ENCODE data around the gene ISCA2. TPM values are rescaled to one million over a fixed set of nuclear protein-coding genes. Genes with fewer than 3 reads are reported as not detected.
"Not testable (repeated sequence)": the region's sequence is repeated elsewhere in the genome, so short reads cannot be mapped to it uniquely, and the experiment has no call there.

The ISCA2 gene
- total RNA-seq, 1 donor from 2014 or later = 40.6 TPM

DNA sequence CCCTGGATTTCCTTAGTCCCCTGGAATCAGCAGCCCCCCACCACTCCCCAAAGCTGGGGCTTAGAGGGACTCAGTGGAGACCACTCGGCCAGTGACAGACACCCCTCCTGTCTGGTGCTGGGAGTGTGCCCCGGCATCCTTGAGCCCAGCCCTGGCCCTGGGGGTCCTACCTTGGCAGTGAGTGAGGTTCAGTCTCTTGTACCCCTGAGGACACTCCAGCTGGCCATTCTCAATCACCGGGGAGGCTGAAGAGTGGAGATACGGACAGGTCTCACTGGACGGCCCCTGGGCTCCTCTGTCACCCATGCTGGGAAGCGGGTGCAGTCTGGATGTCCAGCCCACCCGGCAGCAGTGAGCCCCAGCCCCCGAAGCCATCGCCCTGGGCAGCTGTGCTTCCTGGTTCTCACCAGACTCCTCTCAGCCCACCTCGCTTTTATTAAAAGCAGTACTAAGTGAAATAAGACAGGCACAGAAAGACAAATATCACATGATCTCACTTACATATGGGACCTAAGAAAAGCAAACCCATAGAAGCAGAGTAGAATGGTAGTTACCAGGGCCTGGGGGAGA lies 42.3 kb downstream of the ISCA2 start:
- Mint-ChIP-seq H3K4me3 (no peak overlapping the region), H3K36me3 (ENCODE audit: low read depth) (no peaks in the 10 kb centered on the region), H3K27me3 (ENCODE audit: low read depth) (no peaks in the 10 kb centered on the region), H3K9me3 (no peaks in the 10 kb centered on the region), H3K27ac (ENCODE audit: unreplicated experiment) (no peak overlapping the region), H3K4me1 (no peaks in the 10 kb centered on the region)
- no peak for DNase-seq (ENCODE audit: low read depth, low spot score)
- TF ChIP-seq, protein P1, sequence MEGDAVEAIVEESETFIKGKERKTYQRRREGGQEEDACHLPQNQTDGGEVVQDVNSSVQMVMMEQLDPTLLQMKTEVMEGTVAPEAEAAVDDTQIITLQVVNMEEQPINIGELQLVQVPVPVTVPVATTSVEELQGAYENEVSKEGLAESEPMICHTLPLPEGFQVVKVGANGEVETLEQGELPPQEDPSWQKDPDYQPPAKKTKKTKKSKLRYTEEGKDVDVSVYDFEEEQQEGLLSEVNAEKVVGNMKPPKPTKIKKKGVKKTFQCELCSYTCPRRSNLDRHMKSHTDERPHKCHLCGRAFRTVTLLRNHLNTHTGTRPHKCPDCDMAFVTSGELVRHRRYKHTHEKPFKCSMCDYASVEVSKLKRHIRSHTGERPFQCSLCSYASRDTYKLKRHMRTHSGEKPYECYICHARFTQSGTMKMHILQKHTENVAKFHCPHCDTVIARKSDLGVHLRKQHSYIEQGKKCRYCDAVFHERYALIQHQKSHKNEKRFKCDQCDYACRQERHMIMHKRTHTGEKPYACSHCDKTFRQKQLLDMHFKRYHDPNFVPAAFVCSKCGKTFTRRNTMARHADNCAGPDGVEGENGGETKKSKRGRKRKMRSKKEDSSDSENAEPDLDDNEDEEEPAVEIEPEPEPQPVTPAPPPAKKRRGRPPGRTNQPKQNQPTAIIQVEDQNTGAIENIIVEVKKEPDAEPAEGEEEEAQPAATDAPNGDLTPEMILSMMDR (conservative IDR thresholded peaks at IDR 0.05) = no peak

DNA sequence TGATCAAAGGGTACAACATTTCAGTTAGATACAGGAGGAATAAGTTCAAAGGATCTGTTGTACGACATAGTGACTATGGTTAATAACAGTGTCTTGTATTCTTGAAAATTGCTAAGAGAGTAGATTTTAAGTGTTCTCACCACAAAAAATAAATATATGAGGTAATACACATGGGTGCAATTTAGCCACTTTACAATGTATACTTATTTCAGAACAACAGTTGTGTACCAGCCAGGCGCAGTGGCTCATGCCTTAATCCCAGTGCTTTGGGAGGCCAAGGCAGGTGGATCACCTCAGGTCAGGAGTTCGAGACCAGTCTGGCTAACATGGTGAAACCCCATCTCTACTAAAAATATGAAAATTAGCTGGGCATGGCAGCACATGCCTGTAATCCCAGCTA lies 42.8 kb downstream of the ISCA2 start:
- not testable (repeated sequence) for H3K4me3 Mint-ChIP-seq; H3K27me3 Mint-ChIP-seq (ENCODE audit: low read depth); H3K4me1 Mint-ChIP-seq; H3K36me3 Mint-ChIP-seq (ENCODE audit: low read depth); H3K27ac Mint-ChIP-seq (ENCODE audit: unreplicated experiment); DNase-seq (ENCODE audit: low read depth, low spot score); H3K9me3 Mint-ChIP-seq

DNA sequence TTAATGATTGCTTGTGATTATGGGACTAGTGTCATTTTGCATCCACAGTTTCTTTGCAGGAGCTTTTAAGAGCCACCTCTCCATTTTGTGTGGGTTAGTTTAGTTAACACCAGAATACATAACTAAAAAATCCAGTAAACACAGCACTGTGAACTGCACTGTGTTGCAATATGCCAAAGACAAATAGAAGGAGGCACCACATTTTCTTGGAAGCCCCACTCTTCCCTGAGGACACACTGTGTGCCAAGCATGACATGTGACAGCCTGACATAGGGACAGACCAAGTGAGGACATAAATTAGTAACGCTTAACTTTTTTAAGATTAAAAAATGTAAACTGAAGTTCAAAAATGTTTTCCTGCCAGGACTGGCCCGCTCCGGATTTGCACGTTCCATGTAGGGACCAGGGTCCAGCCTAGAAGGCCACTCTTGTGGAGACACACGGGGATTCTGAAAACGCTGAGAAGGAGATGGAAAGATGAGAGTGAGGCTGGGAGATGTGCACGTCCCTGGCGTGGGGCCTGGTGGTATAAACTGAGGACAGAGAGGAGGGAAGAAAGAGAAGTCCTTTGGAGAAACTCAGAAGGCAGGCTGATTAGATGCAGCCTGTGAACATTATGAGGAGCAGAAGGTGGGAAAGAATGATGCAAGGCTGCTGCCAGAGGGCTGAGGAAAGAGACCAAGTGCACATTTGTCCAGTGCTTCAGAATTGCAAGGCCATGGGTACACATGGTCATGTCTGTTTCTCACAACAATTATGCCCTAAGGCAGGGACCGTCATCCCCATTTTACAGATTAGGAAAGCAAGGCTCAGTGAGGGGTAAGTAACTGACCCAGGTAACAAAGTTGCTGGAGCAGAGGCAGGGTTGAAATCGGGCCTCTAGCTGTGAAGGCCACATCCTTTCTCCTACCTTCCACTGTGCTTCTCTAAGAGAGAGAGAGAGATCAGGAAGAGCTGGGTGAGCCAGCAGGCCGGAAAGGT lies 45.1 kb downstream of the ISCA2 start:
- H3K36me3 Mint-ChIP-seq (ENCODE audit: low read depth) = no peaks in the 10 kb centered on the region
- peaks cover 2% of the 10 kb centered on the region for H3K27me3 Mint-ChIP-seq (ENCODE audit: low read depth)
- no peak for DNase-seq (ENCODE audit: low read depth, low spot score)
- H3K4me1 Mint-ChIP-seq = no peaks in the 10 kb centered on the region
- H3K27ac Mint-ChIP-seq (ENCODE audit: unreplicated experiment) = no peak overlapping the region
- H3K4me3 Mint-ChIP-seq = no peak overlapping the region
- TF ChIP-seq, protein P1 (conservative IDR thresholded peaks at IDR 0.05) = no peak
- H3K9me3 Mint-ChIP-seq = no peaks in the 10 kb centered on the region

DNA sequence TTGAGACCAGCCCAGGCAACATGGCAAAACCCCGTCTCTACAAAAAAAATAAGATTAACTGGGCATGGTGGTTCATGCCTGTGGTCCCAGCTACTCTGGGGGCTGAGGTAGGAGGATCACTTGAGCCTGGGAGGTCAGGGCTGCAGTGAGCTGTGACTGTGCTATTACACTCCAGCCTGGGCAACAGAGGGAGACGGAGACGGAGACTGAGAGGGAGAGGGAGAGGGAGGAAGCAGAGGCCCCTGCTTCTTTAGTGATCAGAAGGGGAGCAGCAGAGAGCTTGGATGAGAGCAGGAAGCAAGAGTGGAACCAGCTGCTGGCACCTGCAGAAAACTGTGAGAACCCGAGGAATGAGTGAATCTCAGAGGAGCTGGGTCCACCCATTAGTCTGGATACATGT lies 45.9 kb downstream of the ISCA2 start:
- Mint-ChIP-seq H3K27ac (ENCODE audit: unreplicated experiment) (no peak overlapping the region), H3K36me3 (ENCODE audit: low read depth) (no peaks in the 10 kb centered on the region), H3K27me3 (ENCODE audit: low read depth) (peaks cover 2% of the 10 kb centered on the region), H3K4me3 (no peak overlapping the region), H3K4me1 (no peaks in the 10 kb centered on the region), H3K9me3 (no peaks in the 10 kb centered on the region)
- no peak for DNase-seq (ENCODE audit: low read depth, low spot score)
- TF ChIP-seq, protein P1 (conservative IDR thresholded peaks at IDR 0.05) = no peak

DNA sequence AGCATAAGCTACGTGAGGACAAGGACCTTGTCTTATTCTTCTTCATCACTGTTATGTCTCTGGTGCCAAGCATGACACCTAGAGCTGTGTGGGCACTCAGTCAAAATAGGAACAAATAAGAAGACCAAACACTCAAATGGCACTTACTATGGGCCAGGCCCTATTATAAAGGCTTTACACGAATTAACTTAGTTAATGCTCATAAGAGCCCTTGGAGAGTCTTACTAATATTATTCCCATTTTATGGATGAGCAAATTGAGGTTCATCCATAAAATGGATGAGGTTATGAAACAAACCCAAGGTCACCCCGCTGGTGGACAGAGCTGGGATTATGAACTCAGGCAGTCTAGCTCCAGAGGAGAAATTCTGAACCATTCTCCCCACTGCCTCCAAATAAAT lies 47.7 kb downstream of the ISCA2 start:
- no peaks in the 10 kb centered on the region for H3K4me1 Mint-ChIP-seq
- H3K27ac Mint-ChIP-seq (ENCODE audit: unreplicated experiment) = no peak overlapping the region
- H3K9me3 Mint-ChIP-seq = no peaks in the 10 kb centered on the region
- TF ChIP-seq, protein P1 (conservative IDR thresholded peaks at IDR 0.05) = no peak
- no peaks in the 10 kb centered on the region for H3K36me3 Mint-ChIP-seq (ENCODE audit: low read depth)
- H3K27me3 Mint-ChIP-seq (ENCODE audit: low read depth) = peaks cover 2% of the 10 kb centered on the region
- no peak overlapping the region for H3K4me3 Mint-ChIP-seq
- DNase-seq (ENCODE audit: low read depth, low spot score) = no peak
